Transverse colon (tissue), 4 donors: Measurements from ENCODE around the gene PLCB2. TPM values are rescaled to one million over a fixed set of nuclear protein-coding genes. Genes with fewer than 3 reads are reported as not detected.
A peak's percentile ranks its signal among the peaks of the same experiment; 100 is the strongest.

Experiments used
- DNase-seq: peaks from one replicate; pipeline ENCODE4 v3.0.0-alpha.2; 2019
- H3K27ac ChIP-seq, 4 donors: fragments of 200-600 bp; sonication (generic); 2 replicates each; pipeline ENCODE4 v1.5.1; 2016 to 2018; ENCODE audit warnings: inconsistent platforms in 4 of 4
- H3K27me3 ChIP-seq: fragments of 200-600 bp; sonication (generic); 2 replicates; pipeline ENCODE4 v1.5.1; 2017; ENCODE audit warnings: inconsistent platforms
- H3K36me3 ChIP-seq, 4 donors: fragments of 200-600 bp; sonication (generic); 2 replicates each; pipeline ENCODE4 v1.5.1; 2017 to 2019; ENCODE audit warnings: inconsistent platforms in 4 of 4
- H3K4me1 ChIP-seq, 4 donors: fragments of 200-600 bp; sonication (generic); 2 replicates each; pipeline ENCODE4 v1.5.1; 2017 to 2020; ENCODE audit warnings: inconsistent platforms in 4 of 4
- H3K4me3 ChIP-seq, 4 donors: fragments of 200-600 bp; sonication (generic); 1 replicate in 1 of 4; 2 replicates in 3 of 4; pipeline versions ENCODE4 v1.5.1 to v1.6.1; 2017 to 2019; ENCODE audit warnings: inconsistent platforms in 4 of 4
- H3K9me3 ChIP-seq, 2 donors: fragments of 200-600 bp; sonication (generic); 2 replicates each; pipeline ENCODE4 v1.5.1; 2017 to 2019; ENCODE audit warnings: inconsistent platforms in 2 of 2
- EP300 ChIP-seq: sonication (generic); formaldehyde crosslinking; IDR thresholded peaks from one replicate; pipeline ENCODE4 v1.6.1; 2017; ENCODE audit warnings: antibody characterized with exemption, low read depth
- POLR2A ChIP-seq: fragments of 450-650 bp; IDR thresholded peaks from one replicate; pipeline ENCODE4 v1.6.1; 2016; ENCODE audit warnings: antibody characterized with exemption, mild to moderate bottlenecking, moderate library complexity
- POLR2AphosphoS5 ChIP-seq, 3 donors: sonication (generic); formaldehyde crosslinking; IDR thresholded peaks; one replicate each; pipeline ENCODE4 v1.6.1; 2016; ENCODE audit warnings: antibody characterized with exemption in 3 of 3
- WGBS, 2 donors: methylation state at CpG; one replicate each; pipeline ENCODE4 v1.1.5; 2018; ENCODE audit warnings: low coverage in 1 of 2; 5-methylcytosine and 5-hydroxymethylcytosine counted together
- in situ Hi-C, 4 donors: fragments of 200-750 bp; cut with MboI; loops; one replicate each; pipeline versions ENCODE4 v1.15.0 to v1.15.1; 2017; ENCODE audit warnings: low sequenced_read_pairs in 3 of 4, low pct_ligation_motif_present in 1 of 4, low pct_unique_long_range_greater_than_20kb in 1 of 4
- intact Hi-C: fragments of 100-400 bp; cut with DNase I; formaldehyde crosslinking; loops from one replicate; pipeline ENCODE4 v1.15.1; 2023; ENCODE audit warnings: low total_unique reads
- total RNA-seq, 4 donors: library from RNA; depleted of rRNA; stranded (reverse); fragments of >200 nt; gene quantifications; one replicate each; pipeline ENCODE4 v1.1.0, GENCODE V29; 2016
- TF ChIP-seq, protein P1 (sequence below), 5 experiments: fragments of 200-600 bp in 3 of 5; fragments of 450-650 bp in 2 of 5; sonication (generic) in 3 of 5; IDR thresholded peaks; 1 replicate in 2 of 5; 2 replicates in 3 of 5; pipeline ENCODE4 v1.5.1; 2016 to 2017; ENCODE audit warnings: antibody characterized with exemption in 5 of 5, inconsistent platforms in 3 of 5, mild to moderate bottlenecking in 2 of 5, moderate library complexity in 1 of 5

PLCB2 gene
- total RNA-seq, 4 donors from 2014 or later = 5.5 to 143 (median 12.0) TPM

DNA sequence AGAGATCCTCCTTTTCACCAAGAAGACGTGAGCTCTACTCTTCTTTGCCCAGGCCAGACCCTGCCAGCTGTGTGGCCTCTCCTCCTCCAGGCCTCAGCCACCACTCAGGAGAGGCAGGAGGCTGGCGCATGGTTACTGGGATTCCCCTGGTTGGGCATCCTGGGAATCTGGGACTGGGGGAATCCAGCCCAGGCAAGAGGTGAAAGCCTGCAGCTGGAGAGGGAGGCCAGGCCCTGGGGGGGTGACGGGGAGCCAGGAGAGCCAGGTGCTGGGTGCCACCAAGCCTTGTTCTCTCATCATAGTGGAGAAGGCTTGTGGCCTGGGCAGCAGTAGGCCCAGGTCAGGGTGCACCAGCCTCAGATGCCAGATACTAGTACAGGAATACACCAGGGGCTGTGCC is 26.8 kb upstream of the PLCB2 start:
- Histone ChIP-seq H3K4me3 (no peak overlapping the region), H3K36me3 (no peaks in the 10 kb centered on the region), H3K27me3 (no peaks in the 10 kb centered on the region), H3K4me1 (peaks cover 37 to 92% (median 58%) of the 10 kb centered on the region in 4 donors), H3K27ac (peak overlapping the region; percentile 95 to 98 (median 96)), H3K9me3 (no peaks in the 10 kb centered on the region)
- 65% methylated on average over 3 of the region's 3 CpGs; no CpG with 5 or more reads in 1 of the 2 donors for WGBS, 2 donors
- TF ChIP-seq EP300 = no peak
- TF ChIP-seq, protein P1, sequence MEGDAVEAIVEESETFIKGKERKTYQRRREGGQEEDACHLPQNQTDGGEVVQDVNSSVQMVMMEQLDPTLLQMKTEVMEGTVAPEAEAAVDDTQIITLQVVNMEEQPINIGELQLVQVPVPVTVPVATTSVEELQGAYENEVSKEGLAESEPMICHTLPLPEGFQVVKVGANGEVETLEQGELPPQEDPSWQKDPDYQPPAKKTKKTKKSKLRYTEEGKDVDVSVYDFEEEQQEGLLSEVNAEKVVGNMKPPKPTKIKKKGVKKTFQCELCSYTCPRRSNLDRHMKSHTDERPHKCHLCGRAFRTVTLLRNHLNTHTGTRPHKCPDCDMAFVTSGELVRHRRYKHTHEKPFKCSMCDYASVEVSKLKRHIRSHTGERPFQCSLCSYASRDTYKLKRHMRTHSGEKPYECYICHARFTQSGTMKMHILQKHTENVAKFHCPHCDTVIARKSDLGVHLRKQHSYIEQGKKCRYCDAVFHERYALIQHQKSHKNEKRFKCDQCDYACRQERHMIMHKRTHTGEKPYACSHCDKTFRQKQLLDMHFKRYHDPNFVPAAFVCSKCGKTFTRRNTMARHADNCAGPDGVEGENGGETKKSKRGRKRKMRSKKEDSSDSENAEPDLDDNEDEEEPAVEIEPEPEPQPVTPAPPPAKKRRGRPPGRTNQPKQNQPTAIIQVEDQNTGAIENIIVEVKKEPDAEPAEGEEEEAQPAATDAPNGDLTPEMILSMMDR (IDR thresholded peaks at IDR 0.05) = no peak
- TF ChIP-seq POLR2A = no peak
- no peak for TF ChIP-seq POLR2AphosphoS5 (IDR thresholded peaks at IDR 0.05)
- in situ Hi-C loops (no loop called here), intact Hi-C loops (no loop called here)
- no peak for DNase-seq

DNA sequence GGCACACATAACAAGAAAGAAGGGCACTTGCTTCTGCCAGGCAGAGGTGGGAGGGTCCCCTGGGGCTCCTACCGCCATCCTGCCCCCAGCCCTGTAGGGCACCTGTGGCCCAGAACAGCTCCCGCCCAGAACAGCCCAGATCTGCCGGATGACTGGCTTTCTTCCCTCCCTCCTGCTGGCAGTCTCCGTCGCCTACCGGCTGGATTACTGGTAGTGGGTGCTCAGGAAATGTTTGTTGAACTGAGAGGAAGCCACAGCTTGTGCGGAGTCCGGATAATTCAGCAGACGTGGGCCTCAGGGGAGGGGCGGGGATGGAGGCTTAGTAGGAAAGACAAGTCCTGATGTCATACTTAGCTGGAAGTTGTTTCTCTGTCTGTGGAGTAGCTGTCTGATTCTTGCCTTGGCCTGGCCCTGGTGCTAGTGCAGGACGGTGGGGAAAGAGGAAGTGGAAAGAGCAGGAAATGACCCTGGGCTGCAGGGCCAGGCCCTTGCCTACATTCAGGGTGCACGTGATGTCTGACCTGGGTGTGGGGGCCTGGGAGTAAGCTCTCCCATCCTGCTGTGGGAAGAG is 26.3 kb upstream of the PLCB2 start:
- TF ChIP-seq POLR2AphosphoS5 (IDR thresholded peaks at IDR 0.05) (peak; percentile 16 to 57 (median 19)), POLR2A (peak; percentile 26), EP300 (no peak)
- intact Hi-C loops (no loop called here), in situ Hi-C loops (no loop called here)
- Histone ChIP-seq H3K4me1 (peaks cover 35 to 92% (median 54%) of the 10 kb centered on the region in 4 donors), H3K4me3 (no peak overlapping the region), H3K27ac (peak overlapping the region; percentile 95 to 98 (median 96)), H3K36me3 (no peaks in the 10 kb centered on the region), H3K9me3 (no peaks in the 10 kb centered on the region), H3K27me3 (no peaks in the 10 kb centered on the region)
- 41% methylated on average over 12 of the region's 12 CpGs; no CpG with 5 or more reads in 1 of the 2 donors for whole genome bisulfite sequencing, 2 donors
- peak; percentile 56 for DNase-seq

DNA sequence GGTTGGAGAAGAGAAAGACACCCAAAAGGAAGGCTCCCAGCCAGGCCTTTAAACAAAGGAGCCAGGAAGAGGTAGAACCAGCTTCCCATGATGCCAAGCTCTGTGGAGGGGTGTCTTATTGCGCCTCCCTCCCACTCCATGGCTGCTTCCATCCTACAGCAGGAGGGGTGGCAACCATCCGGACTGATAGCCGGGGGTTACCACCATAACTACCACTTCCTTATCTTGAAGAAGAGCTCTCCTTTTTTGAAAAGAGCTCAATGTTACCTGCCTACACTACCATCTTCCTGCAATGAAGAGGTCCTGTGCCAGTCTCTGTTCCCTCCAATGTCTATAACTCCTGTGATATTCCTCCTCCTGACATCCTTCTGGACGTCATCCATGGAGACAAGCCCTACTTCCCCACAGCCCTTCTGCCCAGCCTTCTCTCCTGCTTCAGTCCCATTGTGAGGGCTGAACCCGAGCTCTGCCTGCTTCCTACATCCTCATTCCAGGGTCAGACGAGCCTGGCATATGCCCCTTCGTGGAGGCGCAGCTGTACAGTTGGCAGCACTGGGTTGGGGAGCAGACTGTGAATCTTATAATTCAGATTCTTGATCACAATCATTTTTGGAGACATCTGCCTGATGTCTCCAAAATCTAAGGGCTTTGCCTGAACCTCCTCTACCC is 24.5 kb upstream of the PLCB2 start:
- intact Hi-C loops = no loop called here
- no peak overlapping the region for H3K4me3 ChIP-seq
- no peak for TF ChIP-seq POLR2A
- TF ChIP-seq POLR2AphosphoS5 (IDR thresholded peaks at IDR 0.05) = peak in 1 of 3 donors; percentile 54
- H3K27ac ChIP-seq = peak overlapping the region; percentile 95 to 98 (median 96)
- H3K4me1 ChIP-seq = peaks cover 28 to 91% (median 40%) of the 10 kb centered on the region in 4 donors
- no peaks in the 10 kb centered on the region for H3K36me3 ChIP-seq
- peak; percentile 19 for DNase-seq
- in situ Hi-C loops = no loop called here
- H3K9me3 ChIP-seq = no peaks in the 10 kb centered on the region
- no peaks in the 10 kb centered on the region for H3K27me3 ChIP-seq
- 46 to 66% methylated on average over 3 to 8 of the region's 8 CpGs for WGBS, 2 donors

DNA sequence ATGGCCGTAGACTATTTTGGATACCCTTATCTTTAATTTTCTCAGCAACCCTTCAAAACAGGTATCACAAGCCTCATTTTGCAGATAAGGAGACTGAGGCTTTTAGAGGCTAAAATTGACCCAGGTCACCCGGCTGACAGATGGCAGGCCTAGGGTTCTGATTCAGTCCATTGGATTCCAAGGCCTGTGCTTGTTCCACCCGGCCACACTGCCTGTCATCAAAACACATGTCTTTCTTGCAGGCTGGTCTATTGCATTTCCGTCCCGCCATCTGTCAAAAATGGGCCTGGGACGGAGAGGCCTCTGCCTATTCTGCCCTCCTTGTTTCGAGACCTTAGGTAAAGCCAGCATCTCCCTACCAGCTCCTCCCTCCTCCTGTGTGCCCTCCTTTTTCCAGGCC is 23.9 kb upstream of the PLCB2 start:
- Histone ChIP-seq H3K4me3 (no peak overlapping the region), H3K36me3 (no peaks in the 10 kb centered on the region), H3K4me1 (peaks cover 28 to 87% (median 36%) of the 10 kb centered on the region in 4 donors), H3K9me3 (no peaks in the 10 kb centered on the region), H3K27me3 (no peaks in the 10 kb centered on the region), H3K27ac (peak overlapping the region; percentile 95 to 98 (median 96))
- WGBS, 2 donors = 90 to 97% methylated on average over 4 to 7 of the region's 7 CpGs
- TF ChIP-seq, protein P1 (IDR thresholded peaks at IDR 0.05) = no peak
- TF ChIP-seq POLR2A (no peak), POLR2AphosphoS5 (IDR thresholded peaks at IDR 0.05) (no peak), EP300 (no peak)
- intact Hi-C loops (no loop called here), in situ Hi-C loops (no loop called here)
- DNase-seq = no peak

DNA sequence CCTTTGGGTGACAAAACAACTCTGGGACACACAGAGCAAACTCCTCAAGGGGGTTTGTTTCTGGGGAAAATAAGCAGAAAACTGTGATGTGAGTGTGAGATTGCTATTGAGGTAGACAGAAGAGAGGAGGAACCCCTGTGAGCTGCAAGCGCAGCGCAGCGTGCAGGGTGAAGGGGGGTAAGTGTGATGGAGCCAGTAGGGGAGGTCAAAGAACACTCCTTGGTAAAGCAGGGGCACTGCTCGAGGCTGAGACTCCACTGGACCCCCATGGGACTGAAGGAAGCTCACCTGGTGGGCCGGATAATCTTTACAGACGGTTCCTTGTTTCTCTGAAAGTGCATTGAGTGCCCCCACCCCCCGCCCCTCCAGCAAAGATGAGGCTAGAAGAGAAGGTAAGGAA is 23.3 kb upstream of the PLCB2 start:
- TF ChIP-seq EP300 (no peak), POLR2A (no peak)
- Histone ChIP-seq H3K27me3 (no peaks in the 10 kb centered on the region), H3K27ac (peak overlapping the region; percentile 95 to 98 (median 96)), H3K36me3 (no peaks in the 10 kb centered on the region), H3K9me3 (no peaks in the 10 kb centered on the region), H3K4me3 (no peak overlapping the region), H3K4me1 (peaks cover 28 to 84% (median 36%) of the 10 kb centered on the region in 4 donors)
- in situ Hi-C loops = no loop called here
- intact Hi-C loops = no loop called here
- WGBS, 2 donors = 80 to 81% methylated on average over 6 to 7 of the region's 7 CpGs
- DNase-seq = no peak
